Measurements from ENCODE around the gene EIF5A2. TPM values are rescaled to one million over a fixed set of nuclear protein-coding genes. Genes with fewer than 3 reads are reported as not detected.

Gene EIF5A2
- total and polyA plus RNA-seq, 2 donors (not counting 1 experiment from before 2014, with no cell fraction given): 1.7 to 4.1 TPM

GRCh38 chr3:170844377-170844776 lies 64.1 kb downstream of the EIF5A2 start:
- no peak overlapping the region for H3K4me3 Mint-ChIP-seq
- no peaks in the 10 kb centered on the region for H3K4me1 ChIP-seq (ENCODE audit: control insufficient read depth in 2 of 2, insufficient read depth in 2 of 2, low read length in 2 of 2)
- H3K9me3 Mint-ChIP-seq (ENCODE audit: insufficient read depth): no peaks in the 10 kb centered on the region
- H4K20me1 ChIP-seq (ENCODE audit: control insufficient read depth, insufficient read depth, low read length, poor library complexity, severe bottlenecking): no peaks in the 10 kb centered on the region
- ATAC-seq (ENCODE audit: low read depth) (no peak), DNase-seq (no peak)
- no peaks in the 10 kb centered on the region for H3K79me2 ChIP-seq (ENCODE audit: control insufficient read depth, insufficient read depth, low read length)
- intact Hi-C loops (cut with micrococcal nuclease): no loop called here
- no peak for TF ChIP-seq CTCF (IDR thresholded peaks at IDR 0.05)
- TF ChIP-seq EZH2 (IDR thresholded peaks at IDR 0.05; ENCODE audit: borderline replicate concordance, insufficient read depth, low read depth, low read length, poor library complexity, severe bottlenecking): no peak
- H3K27ac Mint-ChIP-seq: no peak overlapping the region
- H2AFZ ChIP-seq (ENCODE audit: insufficient read depth, low read depth, low read length, poor library complexity, severe bottlenecking): no peak overlapping the region
- peaks cover 15% of the 10 kb centered on the region for H3K27me3 Mint-ChIP-seq
- no peaks in the 10 kb centered on the region for H3K4me1 Mint-ChIP-seq
- no peaks in the 10 kb centered on the region for H3K36me3 ChIP-seq (replicated peaks in 1 of 2; ENCODE audit: control extremely low read depth in 1 of 2, control insufficient read depth in 1 of 2, extremely low read depth in 1 of 2, insufficient read depth in 2 of 2, low read length in 1 of 2)
- no peak overlapping the region for H3K27ac ChIP-seq (ENCODE audit: low read length in 2 of 2)
- no peaks in the 10 kb centered on the region for H3K9me3 ChIP-seq (ENCODE audit: control extremely low read depth in 1 of 3, control insufficient read depth in 2 of 3, insufficient read depth in 1 of 3, low read length in 2 of 3)
- ChIA-PET POLR2A (no interaction called here), CTCF (no interaction called here)
- no peak overlapping the region for H3K9ac ChIP-seq (ENCODE audit: low read length)
- no peak overlapping the region for H3K4me2 ChIP-seq (replicated peaks; ENCODE audit: low read depth, low read length, poor library complexity, severe bottlenecking)
- H3K4me3 ChIP-seq (ENCODE audit: control extremely low read depth in 1 of 5, extremely low read depth in 1 of 5, insufficient read depth in 1 of 5, low read depth in 2 of 5, low read length in 4 of 5): no peak overlapping the region
- H3K27me3 ChIP-seq (replicated peaks in 1 of 4; ENCODE audit: control extremely low read depth in 1 of 4, control insufficient read depth in 3 of 4, insufficient read depth in 4 of 4, low read length in 3 of 4): peaks cover 0 to 7% (median 2%) of the 10 kb centered on the region in 4 experiments

GRCh38 chr3:170840291-170840859 lies 68.1 kb downstream of the EIF5A2 start:
- DNase-seq (no peak), ATAC-seq (ENCODE audit: low read depth) (no peak)
- intact Hi-C loops (cut with micrococcal nuclease): no loop called here
- Histone ChIP-seq H2AFZ (ENCODE audit: insufficient read depth, low read depth, low read length, poor library complexity, severe bottlenecking) (no peak overlapping the region), H3K4me2 (replicated peaks; ENCODE audit: low read depth, low read length, poor library complexity, severe bottlenecking) (no peak overlapping the region), H3K9ac (ENCODE audit: low read length) (no peak overlapping the region), H3K27ac (ENCODE audit: low read length in 2 of 2) (no peak overlapping the region), H4K20me1 (ENCODE audit: control insufficient read depth, insufficient read depth, low read length, poor library complexity, severe bottlenecking) (no peaks in the 10 kb centered on the region), H3K4me3 (ENCODE audit: control extremely low read depth in 1 of 5, extremely low read depth in 1 of 5, insufficient read depth in 1 of 5, low read depth in 2 of 5, low read length in 4 of 5) (no peak overlapping the region), H3K4me1 (ENCODE audit: control insufficient read depth in 2 of 2, insufficient read depth in 2 of 2, low read length in 2 of 2) (no peaks in the 10 kb centered on the region), H3K9me3 (ENCODE audit: control extremely low read depth in 1 of 3, control insufficient read depth in 2 of 3, insufficient read depth in 1 of 3, low read length in 2 of 3) (no peaks in the 10 kb centered on the region), H3K36me3 (replicated peaks in 1 of 2; ENCODE audit: control extremely low read depth in 1 of 2, control insufficient read depth in 1 of 2, extremely low read depth in 1 of 2, insufficient read depth in 2 of 2, low read length in 1 of 2) (no peaks in the 10 kb centered on the region), H3K27me3 (replicated peaks in 1 of 4; ENCODE audit: control extremely low read depth in 1 of 4, control insufficient read depth in 3 of 4, insufficient read depth in 4 of 4, low read length in 3 of 4) (peaks cover 0 to 8% (median 4%) of the 10 kb centered on the region in 4 experiments), H3K79me2 (ENCODE audit: control insufficient read depth, insufficient read depth, low read length) (no peaks in the 10 kb centered on the region)
- Mint-ChIP-seq H3K4me1 (no peaks in the 10 kb centered on the region), H3K9me3 (ENCODE audit: insufficient read depth) (no peaks in the 10 kb centered on the region), H3K27ac (no peak overlapping the region), H3K27me3 (peaks cover 29% of the 10 kb centered on the region), H3K4me3 (no peak overlapping the region)
- no CpG with 5 or more reads among the region's 2 CpGs for WGBS (ENCODE audit: insufficient coverage)
- CTCF ChIA-PET: no interaction called here
- POLR2A ChIA-PET: no interaction called here
- TF ChIP-seq EZH2 (IDR thresholded peaks at IDR 0.05; ENCODE audit: borderline replicate concordance, insufficient read depth, low read depth, low read length, poor library complexity, severe bottlenecking): no peak
- TF ChIP-seq CTCF (IDR thresholded peaks at IDR 0.05): no peak
